ENCODE results near the gene STARD13.

The STARD13 gene

DNA sequence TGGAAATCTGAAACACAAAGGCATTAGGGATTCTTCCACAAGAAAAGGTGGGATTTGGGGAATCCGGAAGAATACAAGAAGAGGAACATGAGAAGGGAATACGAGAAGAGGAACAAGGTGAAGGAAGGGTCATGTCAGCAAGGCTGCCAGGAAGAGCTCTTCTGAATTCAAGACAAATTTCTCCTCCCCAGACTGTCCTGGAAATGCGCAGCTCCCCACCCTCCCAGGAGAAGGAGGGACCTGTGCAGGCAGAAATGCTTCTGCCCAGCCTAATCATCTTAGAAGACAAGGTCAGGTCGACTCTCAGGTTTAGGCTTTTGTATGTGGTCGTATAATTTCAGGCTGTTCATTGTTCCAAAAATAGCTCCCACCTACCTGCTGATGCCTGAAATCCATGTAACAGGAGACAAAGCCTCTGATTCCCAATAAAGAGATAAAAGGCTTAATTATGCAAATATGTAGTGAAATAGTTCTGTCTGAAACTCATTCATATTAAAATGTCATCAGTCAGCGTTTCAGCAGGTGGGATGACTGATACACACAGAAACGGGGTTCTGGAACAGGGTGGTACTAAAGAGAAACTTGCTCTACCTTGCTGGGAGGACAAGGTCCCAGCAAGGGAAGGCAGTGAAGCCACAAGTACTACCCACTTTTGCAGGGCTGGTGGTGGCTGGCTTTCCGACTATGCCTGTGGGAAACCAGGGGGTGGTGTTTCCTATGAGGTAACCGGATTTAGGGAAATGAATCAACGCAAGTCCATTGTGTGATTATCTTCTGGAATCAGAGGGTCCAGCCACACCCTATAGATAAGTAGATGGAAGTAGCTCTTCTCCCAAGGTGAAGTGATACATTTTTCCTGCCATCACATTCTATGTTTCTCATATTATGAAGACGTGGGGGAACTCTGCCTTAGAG, 193.2 kb downstream of the STARD13 start:
- TF ChIP-seq CTCF (IDR thresholded peaks at IDR 0.05) (no peak), ZFX (IDR thresholded peaks at IDR 0.05; ENCODE audit: borderline replicate concordance) (no peak)
- H3K27ac ChIP-seq = no peak overlapping the region

DNA sequence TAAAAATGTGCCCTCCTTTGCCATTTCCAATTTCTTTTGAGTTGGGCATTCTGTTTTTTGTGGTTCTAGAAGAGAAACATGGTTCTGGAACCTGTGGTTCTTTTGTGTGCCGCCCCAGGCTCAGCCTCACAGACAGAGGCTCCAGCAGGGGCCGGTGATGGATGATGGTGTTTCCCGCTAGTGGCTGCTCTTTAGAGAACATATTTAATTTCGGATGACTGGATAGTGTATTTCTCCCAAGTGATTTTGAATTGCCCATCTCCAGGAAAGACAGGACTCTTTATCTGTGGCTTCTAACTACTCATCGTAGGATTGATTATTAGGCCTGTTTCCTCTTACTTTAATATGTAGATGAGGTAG, 194.2 kb downstream of the STARD13 start:
- H3K27ac ChIP-seq = no peak overlapping the region

GRCh38 chr13:33090755-33091414, 194.7 kb downstream of the STARD13 start:
- TF ChIP-seq ZFX (IDR thresholded peaks at IDR 0.05; ENCODE audit: borderline replicate concordance) (no peak), CTCF (IDR thresholded peaks at IDR 0.05) (no peak)
- no peak overlapping the region for H3K27ac ChIP-seq

More for the DNA sequence above, 194.2 kb downstream of the STARD13 start:
- TF ChIP-seq ZFX (IDR thresholded peaks at IDR 0.05; ENCODE audit: borderline replicate concordance) (no peak), CTCF (IDR thresholded peaks at IDR 0.05) (no peak)

DNA sequence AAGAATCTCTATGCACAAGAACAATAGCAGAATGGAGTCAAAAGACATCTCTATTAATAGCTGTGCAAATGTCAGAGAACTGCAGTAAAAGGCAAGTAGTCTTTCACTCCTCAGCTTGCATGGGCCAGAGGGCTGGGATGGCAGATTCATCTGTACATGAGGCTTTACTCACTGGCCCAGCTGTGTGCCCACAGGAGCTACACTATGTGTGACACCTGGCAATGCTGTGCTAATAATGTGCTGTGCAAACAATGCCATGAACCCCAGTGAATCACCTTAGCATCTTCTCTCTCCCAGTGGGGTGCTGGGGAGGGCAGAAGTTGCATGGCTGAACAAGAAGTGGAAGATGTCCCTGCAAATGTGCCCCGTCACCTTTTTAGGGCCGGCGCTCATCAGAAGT, 196.2 kb downstream of the STARD13 start:
- TF ChIP-seq CTCF (IDR thresholded peaks at IDR 0.05) (no peak), ZFX (IDR thresholded peaks at IDR 0.05; ENCODE audit: borderline replicate concordance) (no peak)
- no peak overlapping the region for H3K27ac ChIP-seq

DNA sequence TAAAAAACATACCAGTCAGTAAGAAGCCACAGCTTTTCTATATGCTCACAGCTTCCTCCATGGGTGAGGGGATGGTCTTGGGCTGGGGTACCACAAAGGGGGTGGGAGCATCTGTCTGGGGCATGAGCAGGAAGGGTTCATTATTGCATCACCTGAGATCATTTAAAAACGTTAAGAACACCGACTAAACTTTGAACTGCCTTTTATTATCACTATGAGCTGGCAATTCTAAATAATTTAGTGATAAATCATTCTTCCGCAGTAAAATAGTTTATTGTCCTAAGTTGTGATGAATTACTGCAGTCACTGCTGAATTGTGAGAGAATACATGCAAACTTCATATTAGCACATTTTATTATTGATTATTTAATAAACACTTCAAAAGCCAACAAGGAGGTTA, 197.8 kb downstream of the STARD13 start:
- no peak overlapping the region for H3K27ac ChIP-seq
- no peak for TF ChIP-seq ZFX (IDR thresholded peaks at IDR 0.05; ENCODE audit: borderline replicate concordance)
- no peak for TF ChIP-seq CTCF (IDR thresholded peaks at IDR 0.05)

- TF ChIP-seq CTCF (IDR thresholded peaks at IDR 0.05) (no peak), ZFX (IDR thresholded peaks at IDR 0.05; ENCODE audit: borderline replicate concordance) (no peak)
- no peak overlapping the region for H3K27ac ChIP-seq
Measured at GRCh38 chr13:33087091-33087490, 198.5 kb downstream of the STARD13 start.

GRCh38 chr13:33083054-33083453, 202.5 kb downstream of the STARD13 start:
- H3K27ac ChIP-seq = no peak overlapping the region
- TF ChIP-seq ZFX (IDR thresholded peaks at IDR 0.05; ENCODE audit: borderline replicate concordance) (no peak), CTCF (IDR thresholded peaks at IDR 0.05) (no peak)
